ENCODE results near the gene SPATA17.

The SPATA17 gene

DNA sequence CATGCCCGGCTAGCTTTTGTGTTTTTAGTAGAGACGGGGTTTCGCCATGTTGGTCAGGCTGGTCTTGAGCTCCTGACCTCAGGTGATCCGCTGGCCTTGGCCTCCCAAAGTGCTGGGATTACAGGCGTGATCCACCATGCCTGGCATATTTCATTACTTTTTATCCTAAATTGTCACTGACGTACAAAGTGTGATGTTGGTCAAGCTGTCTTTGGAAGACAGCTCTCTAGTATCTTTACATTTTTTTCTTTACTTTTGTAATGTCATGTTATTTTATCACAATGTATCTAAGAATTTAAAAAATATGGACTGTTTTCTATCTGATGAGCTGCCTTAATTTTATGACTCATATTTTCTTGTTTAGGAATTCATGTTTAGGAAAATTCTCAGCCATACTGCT is 72.2 kb downstream of the SPATA17 start:
- Mint-ChIP-seq H3K9me3 (peaks cover 24% of the 10 kb centered on the region), H3K4me3 (no peak overlapping the region), H3K27ac (no peak overlapping the region), H3K4me1 (no peaks in the 10 kb centered on the region), H3K27me3 (ENCODE audit: low read depth, poor library complexity) (no peaks in the 10 kb centered on the region), H3K36me3 (ENCODE audit: low read depth) (peaks cover 9% of the 10 kb centered on the region)
- TF ChIP-seq, protein P1, sequence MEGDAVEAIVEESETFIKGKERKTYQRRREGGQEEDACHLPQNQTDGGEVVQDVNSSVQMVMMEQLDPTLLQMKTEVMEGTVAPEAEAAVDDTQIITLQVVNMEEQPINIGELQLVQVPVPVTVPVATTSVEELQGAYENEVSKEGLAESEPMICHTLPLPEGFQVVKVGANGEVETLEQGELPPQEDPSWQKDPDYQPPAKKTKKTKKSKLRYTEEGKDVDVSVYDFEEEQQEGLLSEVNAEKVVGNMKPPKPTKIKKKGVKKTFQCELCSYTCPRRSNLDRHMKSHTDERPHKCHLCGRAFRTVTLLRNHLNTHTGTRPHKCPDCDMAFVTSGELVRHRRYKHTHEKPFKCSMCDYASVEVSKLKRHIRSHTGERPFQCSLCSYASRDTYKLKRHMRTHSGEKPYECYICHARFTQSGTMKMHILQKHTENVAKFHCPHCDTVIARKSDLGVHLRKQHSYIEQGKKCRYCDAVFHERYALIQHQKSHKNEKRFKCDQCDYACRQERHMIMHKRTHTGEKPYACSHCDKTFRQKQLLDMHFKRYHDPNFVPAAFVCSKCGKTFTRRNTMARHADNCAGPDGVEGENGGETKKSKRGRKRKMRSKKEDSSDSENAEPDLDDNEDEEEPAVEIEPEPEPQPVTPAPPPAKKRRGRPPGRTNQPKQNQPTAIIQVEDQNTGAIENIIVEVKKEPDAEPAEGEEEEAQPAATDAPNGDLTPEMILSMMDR (IDR thresholded peaks at IDR 0.05): no peak
- DNase-seq: no peak

DNA sequence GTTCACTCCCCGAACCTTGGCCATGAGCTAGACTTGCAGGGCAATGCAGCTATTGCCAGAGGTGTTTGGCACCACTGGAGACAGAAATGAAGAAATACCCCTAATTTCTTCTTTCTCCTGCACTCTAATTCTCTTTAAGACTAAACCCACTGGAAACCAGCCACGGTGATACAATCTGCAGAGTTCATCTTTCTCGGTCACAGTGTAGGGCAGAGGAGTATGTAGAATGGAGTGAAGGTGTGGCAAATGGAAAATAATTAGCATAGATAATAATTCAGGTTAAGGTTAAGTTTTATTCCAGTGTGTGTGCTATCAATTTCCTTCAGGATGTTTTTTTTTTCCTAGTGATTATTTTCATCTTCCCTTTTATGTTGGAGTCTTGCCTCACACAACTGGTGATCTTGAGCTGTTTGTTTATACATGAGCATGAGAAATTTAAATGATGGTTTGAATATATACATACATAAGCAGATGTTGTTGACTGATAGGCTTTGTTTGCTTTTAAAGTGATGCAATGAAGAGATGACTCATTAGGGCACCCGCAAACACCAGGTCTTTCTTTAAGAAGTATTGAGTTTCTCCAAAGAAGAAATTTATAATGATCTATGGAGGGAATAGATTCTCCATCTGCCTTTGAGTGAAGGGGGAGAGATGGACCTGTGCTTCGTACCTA is 81.9 kb downstream of the SPATA17 start:
- Mint-ChIP-seq H3K27me3 (ENCODE audit: low read depth, poor library complexity) (no peaks in the 10 kb centered on the region), H3K27ac (no peak overlapping the region), H3K4me1 (no peaks in the 10 kb centered on the region), H3K9me3 (no peaks in the 10 kb centered on the region), H3K36me3 (ENCODE audit: low read depth) (no peaks in the 10 kb centered on the region), H3K4me3 (no peak overlapping the region)
- TF ChIP-seq, protein P1 (IDR thresholded peaks at IDR 0.05): no peak
- DNase-seq: no peak

DNA sequence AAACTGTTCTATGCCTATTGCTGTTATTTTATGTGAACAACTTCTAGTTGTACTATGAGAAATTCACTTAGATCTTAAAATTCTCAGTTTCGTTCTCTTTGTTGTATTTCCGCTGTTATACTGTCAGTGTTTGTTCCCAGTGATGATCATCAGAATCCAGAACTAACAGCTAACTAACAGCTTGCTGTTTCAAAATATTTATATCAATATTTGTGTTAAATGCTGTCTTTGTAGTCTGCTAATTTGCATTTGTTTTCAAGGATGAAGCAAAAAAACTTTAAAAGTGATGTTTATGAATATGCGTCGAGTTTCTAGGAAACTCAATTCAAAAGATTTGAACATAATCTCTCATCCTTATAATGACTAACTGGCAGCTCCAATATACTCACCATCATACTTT is 84.5 kb downstream of the SPATA17 start:
- DNase-seq: no peak
- H3K4me3 Mint-ChIP-seq: no peak overlapping the region
- H3K36me3 Mint-ChIP-seq (ENCODE audit: low read depth): no peaks in the 10 kb centered on the region

DNA sequence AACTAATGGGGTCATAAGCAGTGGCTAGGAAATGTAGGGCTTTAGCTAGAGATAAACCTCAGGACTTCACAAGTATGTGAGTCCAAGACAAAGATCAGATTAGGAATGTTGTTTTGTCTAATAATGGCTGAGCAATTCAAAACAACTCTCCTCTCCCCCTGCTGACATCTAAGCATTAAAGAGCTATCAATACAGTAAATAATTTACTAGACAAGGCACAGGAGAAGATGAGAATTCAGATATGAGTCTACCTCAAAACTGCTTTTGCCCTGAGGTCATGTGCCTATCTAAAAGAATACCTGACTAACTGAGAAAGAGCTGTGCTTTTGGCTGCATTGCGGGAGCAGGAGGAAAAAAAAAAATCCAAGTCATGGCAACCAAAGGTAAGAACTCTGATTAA is 86.8 kb downstream of the SPATA17 start:
- DNase-seq: no peak
- Mint-ChIP-seq H3K9me3 (no peaks in the 10 kb centered on the region), H3K4me3 (no peak overlapping the region), H3K4me1 (no peaks in the 10 kb centered on the region), H3K27me3 (ENCODE audit: low read depth, poor library complexity) (no peaks in the 10 kb centered on the region), H3K27ac (no peak overlapping the region), H3K36me3 (ENCODE audit: low read depth) (no peaks in the 10 kb centered on the region)
- TF ChIP-seq, protein P1 (IDR thresholded peaks at IDR 0.05): no peak

More for the DNA sequence above, 84.5 kb downstream of the SPATA17 start:
- TF ChIP-seq, protein P1 (IDR thresholded peaks at IDR 0.05): no peak
- H3K9me3 Mint-ChIP-seq: no peaks in the 10 kb centered on the region
- H3K4me1 Mint-ChIP-seq: no peaks in the 10 kb centered on the region
- H3K27ac Mint-ChIP-seq: no peak overlapping the region
- no peaks in the 10 kb centered on the region for H3K27me3 Mint-ChIP-seq (ENCODE audit: low read depth, poor library complexity)

DNA sequence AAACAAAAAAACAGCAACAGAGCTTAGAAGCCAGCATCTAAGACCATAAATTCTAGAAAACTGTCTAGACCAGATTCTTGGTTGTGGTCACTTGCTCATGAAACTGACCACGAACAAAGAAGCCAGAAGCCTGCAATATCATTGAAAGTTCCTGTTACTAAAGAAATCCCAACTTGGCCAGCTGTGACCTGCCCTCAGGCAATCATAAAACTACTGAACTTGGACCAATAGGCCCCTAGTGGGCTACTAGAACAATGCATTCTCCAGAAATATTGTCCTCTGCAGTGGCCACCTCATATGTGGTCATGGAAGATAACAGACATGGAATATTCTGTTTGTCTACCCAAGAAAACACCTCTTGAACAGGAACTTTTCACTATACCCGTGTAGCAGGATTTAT is 87.7 kb downstream of the SPATA17 start:
- Mint-ChIP-seq H3K9me3 (no peaks in the 10 kb centered on the region), H3K27ac (no peak overlapping the region), H3K36me3 (ENCODE audit: low read depth) (no peaks in the 10 kb centered on the region), H3K4me3 (no peak overlapping the region), H3K27me3 (ENCODE audit: low read depth, poor library complexity) (no peaks in the 10 kb centered on the region), H3K4me1 (no peaks in the 10 kb centered on the region)
- TF ChIP-seq, protein P1 (IDR thresholded peaks at IDR 0.05): peak; percentile 20
- no peak for DNase-seq

DNA sequence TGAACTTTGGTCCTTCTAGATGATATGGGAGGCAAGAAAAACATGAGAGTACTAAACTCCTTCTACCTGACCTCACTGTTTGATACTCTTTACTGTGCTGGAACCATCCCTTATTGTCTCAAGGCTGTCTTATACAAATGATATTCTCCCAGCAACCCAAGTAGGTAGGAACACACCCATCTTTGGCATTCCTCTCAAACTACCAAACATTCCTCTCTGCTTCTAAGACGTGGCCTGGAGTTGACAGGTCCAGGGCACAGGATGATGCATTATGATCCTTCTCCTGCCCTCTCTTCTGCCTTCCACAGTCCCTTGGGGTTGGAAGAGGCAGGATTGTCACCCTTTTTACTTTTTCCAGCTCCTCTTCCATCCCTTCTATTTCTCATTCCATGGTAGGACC is 90.5 kb downstream of the SPATA17 start:
- Mint-ChIP-seq H3K4me1 (no peaks in the 10 kb centered on the region), H3K27me3 (ENCODE audit: low read depth, poor library complexity) (no peaks in the 10 kb centered on the region), H3K36me3 (ENCODE audit: low read depth) (no peaks in the 10 kb centered on the region), H3K27ac (no peak overlapping the region), H3K9me3 (no peaks in the 10 kb centered on the region), H3K4me3 (no peak overlapping the region)
- no peak for DNase-seq
- TF ChIP-seq, protein P1 (IDR thresholded peaks at IDR 0.05): no peak
